ENCODE data around the gene KCNQ2.
"Not testable (repeated sequence)": the region's sequence is repeated elsewhere in the genome, so short reads cannot be mapped to it uniquely, and the experiment has no call there.

KCNQ2 gene

DNA sequence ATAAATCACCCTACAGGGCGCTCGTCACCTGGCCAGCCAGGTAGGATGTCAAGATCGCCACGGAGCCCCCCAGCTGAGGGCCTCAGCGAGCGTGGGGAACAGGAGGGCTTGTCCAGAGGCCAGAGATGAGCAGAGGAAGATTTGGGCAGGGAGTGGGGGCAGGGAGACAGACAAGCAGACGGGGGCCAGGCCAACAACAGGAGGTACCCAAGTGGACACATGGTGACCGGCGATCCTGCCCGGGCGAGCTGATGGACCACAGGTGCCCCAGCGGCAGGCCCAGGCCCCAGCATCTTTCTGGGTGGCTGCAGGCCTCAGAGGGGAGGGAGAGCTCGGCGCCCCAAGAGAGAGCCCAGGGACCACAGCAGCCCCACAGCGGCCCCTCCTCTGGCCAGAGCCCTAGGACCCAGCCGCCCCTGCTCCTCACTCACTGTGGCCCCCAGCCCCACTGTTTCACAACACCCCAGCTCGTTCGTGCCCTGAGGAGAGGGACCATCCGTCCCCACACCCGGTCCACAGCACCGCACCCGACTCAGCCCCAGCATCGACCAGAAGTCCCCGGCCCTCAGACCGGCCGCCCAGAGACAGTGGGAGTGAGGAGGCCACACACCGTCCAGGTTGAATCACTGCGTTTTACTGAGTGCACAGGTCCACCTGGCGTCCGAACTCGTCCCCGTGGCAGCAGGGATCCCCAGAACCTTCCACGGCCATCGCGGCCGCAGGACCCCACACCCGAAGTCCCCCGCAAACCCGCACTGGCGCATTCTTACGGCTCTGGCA is 72.7 kb downstream of the KCNQ2 start:
- no peak for DNase-seq

DNA sequence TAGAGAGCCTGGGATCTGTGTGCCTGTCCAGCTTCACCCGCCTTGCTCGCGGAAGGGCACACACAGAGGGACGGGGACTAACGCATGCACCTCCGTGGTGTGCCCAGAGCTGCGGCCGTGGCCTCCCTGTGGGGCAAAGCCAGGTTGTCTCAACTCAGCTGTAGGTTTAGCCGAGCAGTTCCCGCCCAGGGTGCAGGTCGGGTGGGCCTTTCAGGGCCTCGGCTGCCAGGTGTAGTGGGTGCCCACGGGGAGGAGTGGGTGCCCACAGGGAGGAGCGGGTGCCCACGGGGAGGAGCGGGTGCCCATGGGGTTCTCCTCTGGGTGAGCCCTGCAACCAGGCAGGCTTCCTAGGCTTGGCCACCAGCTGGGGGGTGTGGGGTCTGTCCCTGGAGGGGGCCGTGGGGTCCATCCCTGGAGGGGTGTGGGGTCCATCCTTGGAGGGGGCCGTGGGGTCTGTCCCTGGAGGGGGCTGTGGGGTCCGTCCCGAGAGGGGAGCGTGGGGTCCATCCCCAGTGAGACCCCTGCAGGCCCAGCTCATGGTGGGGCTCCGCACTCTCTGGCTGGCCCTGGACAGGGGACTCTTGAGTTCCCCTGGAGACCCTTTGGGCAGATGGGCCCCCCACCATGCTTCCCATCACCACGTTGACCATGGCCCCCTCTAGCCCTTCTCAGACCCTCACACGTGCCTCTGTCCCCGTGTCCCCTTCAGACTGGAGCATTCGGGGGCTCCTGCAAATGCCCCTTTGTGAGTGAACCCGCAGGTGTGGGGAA is 73.5 kb downstream of the KCNQ2 start:
- DNase-seq: no peak

DNA sequence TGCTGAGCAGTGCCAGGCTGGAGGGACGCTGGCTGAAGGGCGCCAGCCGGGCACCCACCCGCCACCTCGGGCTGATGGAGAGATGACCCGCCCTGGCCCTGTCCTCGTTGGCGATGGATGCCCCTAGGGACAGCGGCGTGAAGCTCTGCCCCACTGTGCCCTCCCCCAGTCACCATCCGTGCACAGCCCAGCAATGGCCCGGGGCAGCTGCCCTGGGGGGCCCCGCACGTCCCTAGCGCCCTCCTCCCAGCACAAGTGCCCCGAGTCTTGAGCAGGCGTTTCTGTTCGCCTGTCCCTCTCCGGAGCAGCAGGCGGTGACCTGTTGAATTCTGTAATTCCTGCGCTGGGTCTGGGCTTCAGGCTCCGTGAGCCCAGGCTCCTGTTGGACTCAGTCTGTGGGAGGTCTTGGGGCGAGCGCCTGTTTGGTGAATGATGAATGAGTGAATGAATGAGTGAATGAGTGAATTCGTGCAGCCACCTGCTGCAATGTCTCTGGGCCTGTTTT is 74.5 kb downstream of the KCNQ2 start:
- no peak for DNase-seq

GRCh38 chr20:63397155-63397843 is 75.2 kb downstream of the KCNQ2 start:
- DNase-seq: no peak

DNA sequence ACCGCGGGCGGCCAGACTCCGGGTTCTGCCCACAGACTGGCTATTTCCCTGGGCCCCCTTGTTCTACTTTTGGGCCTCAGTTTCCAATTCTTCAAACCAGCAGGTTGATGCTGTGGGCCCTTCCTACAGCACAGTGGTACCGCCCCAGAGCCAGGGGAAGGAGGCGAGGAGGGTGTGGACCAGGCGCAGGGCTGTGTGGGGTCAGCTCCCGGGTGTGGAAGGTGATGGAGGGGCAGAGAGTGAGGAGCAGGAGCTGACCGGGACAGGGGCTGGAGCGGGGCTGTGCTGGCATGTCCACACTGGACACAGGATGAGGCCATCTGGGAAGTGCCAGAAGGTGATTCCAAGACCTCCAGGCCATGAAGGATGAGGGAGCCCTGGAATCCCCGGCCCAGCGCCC is 76.2 kb downstream of the KCNQ2 start:
- no peak for DNase-seq

- DNase-seq: no peak
These were observed 76.7 kb downstream of the KCNQ2 start for GRCh38 chr20:63395723-63396122.

GRCh38 chr20:63394920-63395455 is 77.5 kb downstream of the KCNQ2 start:
- DNase-seq: no peak

GRCh38 chr20:63394069-63394919 is 78.2 kb downstream of the KCNQ2 start:
- DNase-seq: no peak

DNA sequence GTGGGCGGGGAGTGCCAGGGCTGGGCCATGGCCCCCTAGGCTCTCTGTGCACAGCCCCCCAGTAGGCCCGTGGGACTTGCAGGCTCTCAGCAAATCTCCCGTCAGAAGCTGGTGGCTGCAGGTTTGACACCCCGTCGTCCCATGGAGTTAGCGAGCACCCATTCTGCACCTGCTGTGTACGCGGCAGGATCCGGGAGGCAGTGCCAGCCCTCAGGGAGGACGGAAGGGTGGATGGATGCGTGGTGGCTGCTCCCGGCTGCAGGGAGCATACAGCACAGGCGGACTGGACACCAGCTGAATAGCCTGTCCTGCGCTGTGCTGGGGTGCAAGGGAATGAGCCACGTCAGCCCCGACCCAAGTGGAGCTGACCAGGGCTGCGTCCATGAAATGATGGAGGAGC is 78.9 kb downstream of the KCNQ2 start:
- no peak for DNase-seq

DNA sequence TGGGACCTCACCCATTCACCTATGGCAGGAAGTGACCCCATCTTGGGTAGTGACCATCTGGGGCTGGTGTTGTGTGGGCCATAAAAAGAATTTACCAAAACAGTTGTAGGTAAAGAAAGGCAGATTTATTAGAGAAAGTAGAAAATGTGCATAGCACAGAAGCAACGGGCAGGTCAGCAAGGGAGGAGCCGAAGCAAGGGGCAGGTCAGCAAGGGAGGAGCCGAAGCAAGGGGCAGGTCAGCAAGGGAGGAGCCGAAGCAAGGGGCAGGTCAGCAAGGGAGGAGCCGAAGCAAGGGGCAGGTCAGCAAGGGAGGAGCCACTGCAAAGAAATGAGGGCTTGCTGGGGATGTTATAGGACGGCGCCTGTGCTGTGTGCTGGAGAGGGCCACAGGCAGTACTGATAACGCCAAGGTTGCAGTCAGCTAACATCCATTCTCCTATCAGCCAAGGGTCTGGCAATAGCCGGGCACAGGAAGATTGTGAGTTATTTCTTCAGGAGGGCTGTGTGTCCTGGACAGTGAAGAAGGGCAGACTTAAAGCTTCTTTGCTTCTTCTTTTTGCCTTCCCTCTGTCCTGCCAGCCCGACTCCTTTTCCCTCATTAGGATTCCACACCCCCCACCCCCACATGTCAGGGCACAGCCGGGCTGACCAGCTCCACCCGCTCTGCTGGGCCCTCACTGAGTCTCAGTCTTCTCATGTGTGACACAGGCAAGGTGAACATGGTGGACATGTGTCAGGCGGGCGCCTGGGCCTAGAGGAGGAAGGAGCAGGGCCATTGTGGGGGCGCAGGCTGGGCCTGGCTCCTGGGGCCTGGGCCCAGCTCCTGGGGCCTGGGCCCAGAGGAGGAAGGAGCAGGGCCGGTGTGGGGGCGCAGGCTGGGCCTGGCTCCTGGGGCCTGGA is 79.7 kb downstream of the KCNQ2 start:
- no peak for DNase-seq

GRCh38 chr20:63387917-63388316 is 84.5 kb downstream of the KCNQ2 start:
- no peak for DNase-seq

GRCh38 chr20:63387393-63387792 is 85.1 kb downstream of the KCNQ2 start:
- DNase-seq: no peak

GRCh38 chr20:63386491-63386890 is 86.0 kb downstream of the KCNQ2 start:
- no peak for DNase-seq

- no peak for DNase-seq
These were observed 86.6 kb downstream of the KCNQ2 start for GRCh38 chr20:63385819-63386218.

- DNase-seq: no peak
These were observed 88.1 kb downstream of the KCNQ2 start for GRCh38 chr20:63384336-63384735.

- DNase-seq: no peak
These were observed 88.9 kb downstream of the KCNQ2 start for GRCh38 chr20:63383556-63383955.

GRCh38 chr20:63382551-63383300 is 89.7 kb downstream of the KCNQ2 start:
- no peak for DNase-seq

- peak; percentile 53 for DNase-seq
These were observed 90.5 kb downstream of the KCNQ2 start for GRCh38 chr20:63381781-63382431.

- DNase-seq: no peak
These were observed 92.0 kb downstream of the KCNQ2 start for GRCh38 chr20:63380346-63380870.

- DNase-seq: not testable (repeated sequence)
These were observed 92.6 kb downstream of the KCNQ2 start for GRCh38 chr20:63379872-63380271.

All from activated CD4-positive, CD25-positive, alpha-beta regulatory T cell treated with anti-CD3 and anti-CD28 coated beads, Interleukin-2, amount 50 U/mL, for 72 hours (primary cell).